Measurements from ENCODE around the gene MRPS34. TPM values are rescaled to one million over a fixed set of nuclear protein-coding genes. Genes with fewer than 3 reads are reported as not detected.

MRPS34 gene
- total and polyA plus RNA-seq, 9 of the 15 experiments (the other 6 are each of a cell fraction or from before 2014, with no cell fraction given), result 5.2 to 334 (median 92.8) TPM

- Histone ChIP-seq H3K9me1 (ENCODE audit: control insufficient read depth, insufficient read depth, low read length) (no peaks in the 10 kb centered on the region), H3K36me3 (ENCODE audit: control insufficient read depth, insufficient read depth, low read length) (peaks cover 38% of the 10 kb centered on the region; the same call in 2 of the 3 replicates), H3K9ac (ENCODE audit: insufficient read depth in 1 of 2, low read depth in 2 of 2, low read length in 2 of 2) (no peak overlapping the region), H3K4me1 (replicated peaks in 1 of 2; ENCODE audit: control insufficient read depth in 2 of 2, insufficient read depth in 2 of 2, low read length in 2 of 2) (peaks cover 0 to 39% of the 10 kb centered on the region in 2 experiments; a peak in 2 of 5 replicates), H4K20me1 (replicated peaks; ENCODE audit: control insufficient read depth, insufficient read depth, low read length) (no peaks in the 10 kb centered on the region), H3K4me2 (ENCODE audit: insufficient read depth, low read length) (no peak overlapping the region), H3K27me3 (ENCODE audit: control insufficient read depth in 2 of 2, insufficient read depth in 2 of 2, low read length in 2 of 2) (no peaks in the 10 kb centered on the region), H3K79me2 (ENCODE audit: control insufficient read depth, insufficient read depth, low read length) (no peaks in the 10 kb centered on the region), H3K9me3 (replicated peaks; ENCODE audit: control insufficient read depth, insufficient read depth, low read depth, low read length) (peaks cover 36% of the 10 kb centered on the region), H3K4me3 (no peak overlapping the region), H2AFZ (ENCODE audit: low read depth, low read length) (no peak overlapping the region), H3K27ac (ENCODE audit: extremely low read depth, low read depth, low read length) (no peak overlapping the region)
- in situ Hi-C loops (cut with MboI), result no loop called here
- intact Hi-C loops (cut with micrococcal nuclease), result no loop called here
- DNase-seq (ENCODE audit: extremely low read depth in 1 of 4, low spot score in 3 of 4) (no peak), FAIRE-seq (no peak), ATAC-seq (no peak)
- TF ChIP-seq SUPT5H (IDR thresholded peaks at IDR 0.05) (no peak), ATF1 (CRISPR knock-in tag; IDR thresholded peaks at IDR 0.05) (no peak), ATF1 (tag; IDR thresholded peaks at IDR 0.05) (no peak), ZNF408 (CRISPR knock-in tag; IDR thresholded peaks at IDR 0.05; ENCODE audit: low read depth) (no peak), MEIS2 (IDR thresholded peaks at IDR 0.05; ENCODE audit: partially characterized antibody) (no peak)
- TF ChIP-seq, protein P1, sequence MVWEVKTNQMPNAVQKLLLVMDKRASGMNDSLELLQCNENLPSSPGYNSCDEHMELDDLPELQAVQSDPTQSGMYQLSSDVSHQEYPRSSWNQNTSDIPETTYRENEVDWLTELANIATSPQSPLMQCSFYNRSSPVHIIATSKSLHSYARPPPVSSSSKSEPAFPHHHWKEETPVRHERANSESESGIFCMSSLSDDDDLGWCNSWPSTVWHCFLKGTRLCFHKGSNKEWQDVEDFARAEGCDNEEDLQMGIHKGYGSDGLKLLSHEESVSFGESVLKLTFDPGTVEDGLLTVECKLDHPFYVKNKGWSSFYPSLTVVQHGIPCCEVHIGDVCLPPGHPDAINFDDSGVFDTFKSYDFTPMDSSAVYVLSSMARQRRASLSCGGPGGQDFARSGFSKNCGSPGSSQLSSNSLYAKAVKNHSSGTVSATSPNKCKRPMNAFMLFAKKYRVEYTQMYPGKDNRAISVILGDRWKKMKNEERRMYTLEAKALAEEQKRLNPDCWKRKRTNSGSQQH (CRISPR knock-in tag; IDR thresholded peaks at IDR 0.05), result no peak
- no TSS peak for BruUV-seq (replicated peaks)
- ChIA-PET CTCF (ENCODE audit: low intra/inter-chr PET ratio) (no interaction called here), POLR2A (no interaction called here)
- WGBS (ENCODE audit: insufficient coverage, low coverage, missing lambda C conversion rate), result 93% methylated on average over 19 of the region's 22 CpGs
Observed at GRCh38 chr16:1734816-1735215, 38.1 kb downstream of the MRPS34 start.
